GM19455 (cell line): Measurements from ENCODE around the gene PI4KA.
A peak's percentile ranks its signal among the peaks of the same experiment; 100 is the strongest.
"Not testable (repeated sequence)": the region's sequence is repeated elsewhere in the genome, so short reads cannot be mapped to it uniquely, and the experiment has no call there.

Source experiments
- ATAC-seq: cut with Tn5 transposase; IDR thresholded peaks from one replicate; pipeline ENCODE4 v1.9.1; 2021; ENCODE audit not compliant: unreplicated experiment

The PI4KA gene

DNA sequence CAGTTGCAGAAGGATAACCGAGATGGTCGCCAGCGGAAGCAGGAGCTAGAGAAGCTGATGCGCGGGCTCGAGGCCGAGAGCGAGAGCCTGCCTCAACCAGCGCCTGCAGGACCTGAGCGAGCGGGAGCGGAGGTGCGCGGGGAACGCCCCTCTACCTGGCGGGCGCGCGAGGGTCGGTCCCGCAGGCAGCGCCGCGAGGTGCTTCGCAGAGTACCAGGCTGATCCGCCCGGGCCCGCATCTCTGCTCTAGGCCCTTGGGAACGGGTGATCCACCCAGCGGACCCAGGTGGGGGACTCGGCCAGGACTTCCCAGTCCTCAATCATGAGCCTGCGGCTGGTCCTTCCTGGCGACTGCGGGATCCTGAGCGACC lies 156.5 kb downstream of the PI4KA start:
- peak; percentile 15 for ATAC-seq

DNA sequence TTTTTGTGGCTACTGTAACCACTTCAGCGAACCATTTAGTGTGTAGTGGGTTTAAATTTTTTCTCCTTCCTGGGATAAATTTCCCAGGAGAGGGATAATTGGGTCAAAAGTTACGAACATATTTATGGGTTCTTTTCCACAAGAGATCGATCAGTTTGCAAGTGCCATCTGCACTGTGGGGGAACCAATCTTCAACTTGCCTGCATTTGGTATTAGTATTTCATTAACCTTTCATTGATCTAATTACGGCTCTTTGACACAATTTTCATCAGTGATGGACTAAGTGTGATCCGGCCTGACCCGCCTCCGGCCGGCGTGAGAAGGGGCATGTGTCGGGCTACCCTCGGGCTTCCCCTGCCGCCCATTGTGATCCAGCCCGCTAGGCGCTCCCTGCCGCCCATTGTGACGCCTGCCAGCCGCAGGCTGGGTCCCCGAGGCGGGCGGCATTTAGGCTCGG lies 156.9 kb downstream of the PI4KA start:
- ATAC-seq: peak; percentile 4

DNA sequence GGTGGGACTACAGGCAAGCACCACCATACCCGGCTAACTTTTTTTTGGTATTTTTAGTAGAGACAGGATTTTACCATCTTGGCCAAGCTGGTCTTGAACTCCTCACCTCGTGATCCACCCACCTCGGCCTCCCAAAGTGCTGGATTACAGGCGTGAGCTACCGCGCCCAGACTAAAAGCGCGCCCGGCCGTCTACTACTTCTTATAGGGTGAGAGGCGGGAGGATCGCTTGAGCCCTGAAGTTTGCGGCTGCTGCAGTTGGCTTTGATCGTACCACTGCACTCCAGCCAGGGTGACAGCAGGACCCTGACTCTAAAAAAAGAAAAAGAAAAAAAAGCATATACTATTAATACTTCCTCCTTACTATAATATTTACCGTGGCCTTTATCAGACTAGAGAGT lies 158.3 kb downstream of the PI4KA start:
- not testable (repeated sequence) for ATAC-seq

DNA sequence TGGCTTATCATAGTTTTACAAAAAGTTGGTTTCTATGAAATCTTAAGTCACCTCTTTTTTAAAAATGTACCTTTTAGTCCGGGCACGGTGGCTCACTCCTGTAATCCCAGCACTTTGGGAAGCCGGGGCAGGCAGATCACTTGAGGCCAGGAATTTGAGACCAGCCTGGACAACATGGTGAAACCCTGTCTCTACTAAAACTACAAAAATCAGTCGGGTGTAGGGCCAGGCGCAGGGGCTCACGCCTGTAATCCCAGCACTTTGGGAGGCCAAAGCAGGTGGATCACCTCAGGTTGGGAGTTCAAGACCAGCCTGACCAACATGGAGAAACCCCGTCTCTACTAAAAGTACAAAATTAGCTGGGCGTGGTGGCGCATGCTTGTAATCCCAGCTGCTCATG lies 158.8 kb downstream of the PI4KA start:
- not testable (repeated sequence) for ATAC-seq

DNA sequence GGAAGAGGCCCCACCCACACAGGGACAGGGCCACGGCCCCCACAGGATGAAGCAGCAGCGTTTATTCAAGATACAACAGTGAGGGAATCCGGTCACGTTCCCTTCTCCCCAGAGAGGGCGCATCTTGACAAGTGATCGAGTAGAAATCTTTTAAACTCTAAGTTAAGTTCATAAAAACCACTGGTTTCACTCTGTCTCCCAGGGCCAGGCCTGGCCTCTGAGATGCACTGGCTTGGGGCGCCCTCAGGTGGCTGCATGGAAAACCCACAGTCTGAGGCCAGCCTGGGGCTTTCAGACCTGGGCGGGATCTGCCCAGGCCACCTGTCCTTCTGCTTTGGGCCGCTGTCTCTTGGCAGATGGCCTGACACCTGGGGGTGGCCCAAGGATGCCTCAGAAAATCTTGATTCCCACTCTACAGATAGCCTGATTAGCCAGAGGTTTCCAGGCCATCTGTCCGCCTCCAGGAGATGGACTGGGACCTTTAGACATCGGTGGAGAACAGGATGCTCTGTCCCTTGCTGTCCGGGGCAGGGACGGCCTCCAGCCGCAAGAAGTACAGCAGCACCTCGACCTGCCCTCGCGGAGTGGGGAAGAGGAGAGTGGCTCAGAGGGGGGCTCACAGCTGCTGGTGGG lies 161.0 kb downstream of the PI4KA start:
- not testable (repeated sequence) for ATAC-seq

DNA sequence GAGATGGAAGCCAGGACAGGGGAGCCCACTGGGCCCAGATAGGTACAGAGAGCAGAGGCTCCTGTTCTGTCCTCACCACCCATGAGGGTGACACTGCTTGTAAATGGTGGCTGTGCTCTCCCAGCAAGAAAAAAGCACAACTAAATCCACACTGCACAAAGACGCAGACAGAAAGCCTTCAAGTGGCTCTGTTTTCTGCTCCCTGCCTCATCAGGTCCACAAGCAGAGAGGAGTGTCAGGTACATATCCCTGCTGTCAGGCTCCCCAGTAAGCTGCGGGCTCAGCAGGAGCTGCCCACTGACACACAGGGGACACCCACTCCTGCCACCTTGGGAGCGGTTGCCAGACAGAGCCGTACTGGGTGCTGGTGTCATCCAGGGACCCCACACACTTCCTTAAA lies 162.6 kb downstream of the PI4KA start:
- ATAC-seq: not testable (repeated sequence)

DNA sequence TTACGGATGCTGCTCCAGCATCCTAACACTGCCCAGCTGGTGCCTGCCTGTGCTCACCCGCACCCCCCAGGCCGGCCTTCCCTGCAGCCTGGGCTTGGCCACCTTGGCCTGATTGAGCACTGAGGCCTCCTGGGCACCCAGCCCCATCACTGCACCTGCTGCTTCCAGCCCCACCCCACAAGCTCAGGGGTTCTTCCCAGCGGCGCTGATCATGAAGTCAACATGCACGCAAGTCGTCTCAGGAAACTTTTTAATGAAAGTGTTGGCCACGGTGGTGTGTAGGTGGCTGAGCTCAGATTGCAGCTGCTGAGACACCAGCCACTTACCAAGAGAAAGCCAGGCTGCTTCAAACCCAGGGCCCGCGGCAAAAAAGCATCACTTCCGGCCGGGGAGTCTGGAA lies 163.4 kb downstream of the PI4KA start:
- ATAC-seq: not testable (repeated sequence)

DNA sequence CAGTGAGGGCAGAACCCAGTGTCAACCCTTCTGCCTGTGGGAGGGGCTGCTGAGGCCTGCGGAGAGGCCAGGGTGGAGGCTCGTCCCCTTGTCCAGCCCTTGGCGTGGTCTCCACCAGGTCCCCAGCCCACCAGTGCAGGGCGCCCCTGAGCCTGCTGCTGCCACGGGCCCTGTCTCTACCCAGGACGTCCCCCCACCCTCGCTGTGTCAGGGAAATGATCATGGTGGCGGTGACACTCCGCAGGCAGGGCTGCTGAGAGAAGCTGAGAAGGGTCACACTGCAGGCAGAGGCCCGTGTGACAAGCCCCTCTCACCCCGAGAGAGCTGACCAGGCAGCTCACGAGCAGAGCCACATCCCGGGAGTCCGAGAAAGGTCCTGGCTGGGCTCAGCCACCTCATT lies 164.4 kb downstream of the PI4KA start:
- ATAC-seq: not testable (repeated sequence)

DNA sequence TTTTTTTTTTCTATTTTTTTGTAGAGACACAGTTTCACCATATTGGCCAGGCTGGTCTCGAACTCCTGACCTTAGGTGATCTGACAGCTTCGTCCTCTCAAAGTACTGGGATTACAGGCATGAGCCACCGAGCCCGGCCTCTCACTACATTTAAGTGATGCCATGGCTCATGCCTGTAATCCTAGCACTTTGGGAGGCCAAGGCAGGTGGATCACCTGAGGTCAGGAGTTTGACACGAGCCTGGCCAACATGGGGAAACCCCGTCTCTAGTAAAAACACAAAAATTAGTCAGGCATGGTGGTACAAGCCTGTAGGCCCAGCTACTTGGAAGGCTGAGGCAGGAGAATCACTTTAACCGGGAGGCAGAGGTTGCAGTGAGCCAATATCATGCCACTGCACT lies 165.7 kb downstream of the PI4KA start:
- ATAC-seq: not testable (repeated sequence)

DNA sequence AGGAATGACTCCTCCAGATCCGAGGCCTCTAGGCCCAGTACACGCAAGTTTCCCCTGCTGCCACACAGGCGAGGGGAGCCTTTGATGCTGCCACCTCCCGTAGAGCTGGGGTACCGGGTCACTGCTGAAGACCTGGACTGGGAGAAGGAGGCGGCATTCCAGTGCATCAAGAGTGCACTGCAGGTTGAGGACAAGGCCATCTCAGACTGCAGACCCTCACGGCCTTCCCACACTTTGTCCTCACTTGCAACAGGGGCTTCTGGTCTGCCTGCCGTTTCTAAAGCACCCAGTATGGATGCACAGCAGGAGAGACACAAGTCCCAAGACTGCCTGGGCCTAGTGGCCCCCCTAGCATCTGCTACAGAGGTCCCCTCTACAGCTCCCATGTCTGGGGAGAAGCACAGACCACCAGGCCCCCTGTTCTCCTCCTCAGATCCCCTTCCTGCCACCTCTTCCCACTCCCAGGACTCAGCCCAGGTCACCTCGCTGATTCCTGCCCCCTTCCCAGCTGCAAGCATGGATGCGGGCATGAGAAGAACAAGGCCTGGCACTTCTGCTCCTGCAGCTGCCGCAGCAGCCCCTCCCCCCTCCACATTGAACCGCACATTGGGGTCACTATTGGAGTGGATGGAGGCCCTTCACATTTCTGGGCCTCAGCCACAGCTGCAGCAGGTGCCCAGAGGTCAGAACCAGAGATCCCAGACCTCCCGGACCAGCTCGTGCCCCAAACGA lies 167.9 kb downstream of the PI4KA start:
- not testable (repeated sequence) for ATAC-seq

DNA sequence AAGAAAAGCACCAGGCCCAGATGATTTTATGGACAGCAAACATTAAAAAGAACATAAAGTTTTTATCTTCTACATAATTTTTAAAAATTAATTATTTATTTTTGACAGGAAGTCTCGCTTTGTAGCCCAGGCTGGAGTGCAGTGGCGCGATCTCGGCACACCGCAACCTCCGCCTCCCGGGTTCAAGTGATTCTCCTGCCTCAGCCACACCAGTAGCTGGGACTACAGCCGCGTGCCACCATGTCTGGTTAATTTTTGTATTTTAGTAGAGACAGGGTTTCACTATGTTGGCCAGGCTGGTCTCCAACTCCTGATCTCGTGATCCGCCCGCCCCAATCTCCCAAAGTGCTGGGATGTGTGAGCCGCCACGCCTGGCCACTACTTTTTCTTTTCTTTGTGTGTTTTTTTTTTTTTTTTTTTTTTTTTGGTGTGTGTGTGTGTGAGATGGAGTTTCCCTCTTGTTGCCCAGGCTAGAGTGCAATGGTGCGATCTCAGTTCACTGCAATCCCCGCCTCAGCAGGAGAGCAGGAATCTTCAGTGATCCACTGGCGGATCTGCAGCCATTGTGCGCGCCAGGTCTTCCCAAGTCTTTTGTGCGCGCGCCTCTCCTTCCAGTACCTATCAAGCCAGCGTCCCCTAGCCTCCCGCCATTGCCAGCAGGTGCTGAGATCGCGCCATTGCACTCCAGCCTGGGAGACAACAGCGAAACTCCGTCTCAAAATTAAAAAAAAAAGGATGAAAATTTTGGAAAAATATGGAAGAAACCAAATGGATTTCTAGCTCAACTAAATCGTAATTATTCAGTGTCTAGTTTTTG lies 171.0 kb downstream of the PI4KA start:
- not testable (repeated sequence) for ATAC-seq

DNA sequence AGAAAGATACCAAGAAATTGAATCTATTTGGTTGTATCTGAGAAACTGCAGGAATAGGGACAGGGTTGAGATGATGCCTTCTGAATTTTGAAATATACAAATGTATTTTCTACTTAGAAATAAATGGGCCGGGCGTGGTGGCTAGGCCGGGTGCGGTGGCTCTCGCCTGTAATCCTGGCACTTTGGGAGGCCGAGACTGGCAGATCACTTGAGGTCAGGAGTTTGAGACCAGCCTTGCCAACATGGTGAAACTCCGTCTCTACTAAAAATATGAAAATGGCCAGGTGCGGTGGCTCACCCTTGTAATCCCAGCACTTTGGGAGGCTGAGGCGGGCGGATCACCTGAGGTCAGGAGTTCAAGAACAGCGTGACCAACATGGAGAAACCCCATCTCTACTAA lies 172.8 kb downstream of the PI4KA start:
- ATAC-seq: not testable (repeated sequence)

DNA sequence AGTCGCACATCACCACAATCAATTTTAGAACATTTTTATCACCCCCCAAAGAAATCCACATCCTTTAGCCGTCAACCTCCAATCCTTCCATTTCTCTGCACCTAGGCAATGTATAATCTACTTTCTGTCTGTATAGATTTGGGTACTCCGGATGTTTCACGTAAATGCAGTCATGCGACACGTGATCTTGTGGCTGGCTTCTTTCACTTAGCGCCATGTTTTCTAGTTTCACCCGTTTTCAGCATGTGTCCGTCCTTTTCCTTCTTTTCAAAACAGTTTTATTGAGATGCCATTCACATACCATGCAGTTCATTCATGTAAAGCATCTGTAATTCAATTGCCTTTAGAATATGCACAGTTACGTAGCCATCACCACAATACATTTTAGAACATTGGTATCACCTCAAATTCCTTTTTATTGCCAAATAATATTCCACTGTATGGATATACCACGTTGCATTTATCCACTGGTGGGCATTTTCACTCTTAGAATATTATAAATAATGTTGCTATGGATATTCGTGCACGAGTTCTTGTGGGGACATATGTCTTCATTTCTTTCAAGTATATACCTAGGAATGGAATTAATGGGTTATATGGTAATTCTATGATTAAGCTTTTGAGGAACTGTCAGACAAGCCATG lies 179.7 kb downstream of the PI4KA start:
- ATAC-seq: not testable (repeated sequence)

DNA sequence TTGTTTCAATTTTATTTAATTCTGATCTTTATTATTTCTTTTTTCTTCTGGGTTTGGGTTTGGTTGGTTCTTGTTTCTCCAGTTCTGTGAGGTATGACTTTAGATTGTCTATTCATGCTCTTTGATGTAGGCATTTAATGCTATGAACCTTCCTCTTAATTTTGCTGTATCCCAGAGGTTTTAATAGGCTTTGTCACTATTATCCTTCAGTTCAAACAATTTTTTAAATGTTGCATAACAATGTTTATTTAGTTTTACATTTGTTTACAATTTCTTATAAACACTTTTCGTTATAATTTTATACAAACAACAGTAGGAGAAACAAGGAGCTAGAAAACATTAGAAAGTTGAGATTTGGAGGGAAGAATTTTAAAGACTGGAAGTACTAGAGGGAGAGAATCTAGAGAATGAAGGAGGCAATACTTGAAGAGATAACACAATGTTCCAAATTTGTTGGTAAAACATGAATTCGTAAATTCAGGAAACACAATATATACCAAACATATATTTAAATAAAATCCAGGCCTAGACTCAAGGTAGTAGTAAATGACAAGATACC lies 180.8 kb downstream of the PI4KA start:
- ATAC-seq: no peak

DNA sequence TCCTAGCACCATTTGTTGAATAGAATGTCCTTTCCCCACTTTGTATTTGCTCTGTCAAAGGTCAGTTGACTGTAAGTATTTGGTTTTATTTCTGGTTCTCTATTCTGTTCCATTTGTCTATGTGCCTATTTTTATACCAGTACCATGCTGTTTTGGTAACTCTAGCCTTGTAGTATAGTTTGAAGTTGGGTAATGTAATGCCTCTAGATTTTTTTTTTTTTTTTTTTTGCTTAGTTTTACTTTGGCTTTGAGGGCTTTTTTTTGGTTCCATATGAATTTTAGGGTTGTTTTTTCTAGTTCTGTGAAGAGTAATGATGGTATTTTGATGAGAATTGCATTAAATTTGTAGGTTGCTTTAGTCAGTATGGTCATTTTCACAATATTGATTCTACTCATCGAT lies 183.0 kb downstream of the PI4KA start:
- ATAC-seq: not testable (repeated sequence)

DNA sequence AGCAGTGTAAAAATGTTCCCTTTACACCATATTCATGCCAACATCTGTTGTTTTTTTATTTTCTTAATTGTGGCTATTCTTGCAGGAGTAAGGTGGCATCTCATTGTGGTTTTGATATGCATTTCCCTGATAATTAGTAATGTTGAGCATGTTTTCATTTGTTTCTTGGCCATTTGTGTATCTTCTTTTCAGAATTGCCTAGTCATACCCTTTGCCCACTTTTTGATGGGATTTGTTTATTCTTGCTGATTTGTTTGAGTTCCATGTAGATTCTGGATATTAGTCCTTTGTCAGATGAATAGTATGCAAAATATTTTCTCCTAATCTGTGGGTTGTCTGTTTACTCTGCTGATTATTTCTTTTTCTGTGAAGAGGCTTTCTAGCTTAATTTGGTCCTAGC lies 183.6 kb downstream of the PI4KA start:
- ATAC-seq: no peak

DNA sequence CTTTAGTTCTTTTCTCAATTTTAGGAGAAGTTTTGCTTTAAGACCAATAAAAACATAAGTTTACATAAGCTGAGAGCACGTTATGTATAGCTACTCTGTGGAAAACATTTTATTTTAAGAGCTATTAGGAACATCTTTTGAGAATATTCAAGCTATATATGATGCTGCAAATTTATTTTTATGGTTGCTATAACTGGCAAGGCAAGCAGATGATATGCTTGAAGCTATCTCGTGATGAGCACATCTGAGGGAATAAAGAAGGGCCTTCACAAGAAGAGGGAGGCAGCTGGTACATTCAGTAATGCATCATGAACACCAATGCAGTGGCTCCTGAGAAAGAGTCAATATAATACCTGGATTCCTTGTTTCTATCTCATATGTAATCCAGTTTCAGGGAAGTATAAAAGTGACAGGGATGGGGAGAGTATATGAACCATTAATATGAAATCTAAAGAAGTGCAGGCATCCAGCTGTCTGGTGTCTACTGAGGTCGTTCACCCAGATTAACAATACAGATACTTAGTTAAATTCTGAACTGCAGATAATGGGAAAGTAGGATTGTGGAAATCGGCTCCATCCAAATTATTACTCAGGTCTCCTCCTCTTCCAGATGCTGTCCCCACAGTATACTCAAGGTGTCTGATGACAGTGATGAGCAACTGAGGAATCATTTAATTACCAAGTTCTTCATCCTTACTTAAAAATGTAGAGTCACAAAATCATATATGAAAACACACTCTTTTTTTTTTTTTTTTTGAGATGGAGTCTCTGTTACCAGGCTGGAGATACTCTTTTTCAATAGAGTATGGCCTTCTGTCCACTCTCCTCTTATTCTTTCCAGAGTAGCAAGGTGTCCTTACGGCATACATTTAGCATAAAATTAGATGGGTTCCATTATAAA lies 185.1 kb downstream of the PI4KA start:
- no peak for ATAC-seq

DNA sequence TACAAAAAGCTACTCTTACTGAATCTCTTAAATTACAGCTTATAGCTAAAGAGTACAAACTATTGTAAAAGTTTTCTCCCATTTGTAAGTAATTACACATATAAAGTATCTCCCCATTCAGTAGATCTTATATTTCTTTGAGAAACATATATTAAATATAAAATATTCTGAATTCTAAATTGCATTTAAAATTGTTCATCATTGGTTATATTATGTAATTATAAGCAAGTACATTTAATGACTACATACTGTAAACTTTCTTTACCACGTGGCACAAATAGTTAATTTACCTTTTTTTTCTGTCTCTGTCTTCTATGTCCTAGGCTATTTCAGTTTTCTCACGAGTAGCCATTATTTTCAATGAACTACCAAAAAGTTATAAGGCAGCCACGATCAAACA lies 185.9 kb downstream of the PI4KA start:
- no peak for ATAC-seq

DNA sequence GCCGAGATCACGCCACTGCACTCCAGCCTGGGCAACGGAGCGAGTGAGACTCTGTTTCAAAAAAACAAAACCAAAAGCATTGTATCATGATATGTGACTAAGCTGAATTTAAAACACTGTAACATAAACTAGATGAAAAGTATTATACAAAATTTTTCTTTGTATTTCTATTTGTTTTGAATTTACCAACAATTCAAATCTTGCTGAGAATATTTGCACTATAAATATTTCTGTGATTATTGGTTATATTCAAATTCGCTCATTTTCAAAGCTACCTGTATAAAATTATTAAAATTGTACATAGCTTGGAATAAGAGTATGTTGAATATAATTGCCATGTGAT lies 186.6 kb downstream of the PI4KA start:
- no peak for ATAC-seq
